CD4-positive, alpha-beta T cell (primary cell): ENCODE results near the gene CHI3L1. TPM values are rescaled to one million over a fixed set of nuclear protein-coding genes. Genes with fewer than 3 reads are reported as not detected.
A peak's percentile ranks its signal among the peaks of the same experiment; 100 is the strongest.

Experiments used
- ATAC-seq: fragments of 200-7000 bp; cut with Tn5 transposase; one replicate; pipeline ENCODE4 v1.10.0; 2022; ENCODE audit warnings: mild to moderate bottlenecking; ENCODE audit not compliant: poor library complexity
- CTCF ChIA-PET: fragments of 350-600 bp; sonication (Branson Sonifier 250); formaldehyde crosslinking; loops from one replicate; lab custom pipeline; 2021; ENCODE audit warnings: antibody characterized with exemption, inconsistent platforms; lab: Charles Lee
- POLR2A ChIA-PET: fragments of 350-600 bp; sonication (Branson Sonifier 250); formaldehyde crosslinking; loops from one replicate; lab custom pipeline; 2021; ENCODE audit warnings: antibody characterized with exemption, inconsistent platforms; lab: Charles Lee
- DNase-seq, 14 experiments: peaks; one replicate each; pipeline ENCODE4 v3.0.0-alpha.2; 2013 to 2020; ENCODE audit warnings: mixed read lengths in 2 of 14
- H3K27ac ChIP-seq, 2 donors: one replicate each; pipeline versions ENCODE4 v1.5.1 to v1.7.0; 2013; ENCODE audit warnings: low read length in 2 of 2, low read depth in 1 of 2, mild to moderate bottlenecking in 1 of 2
- H3K27me3 ChIP-seq, 2 experiments: 1 replicate in 1 of 2; 2 replicates in 1 of 2; pipeline versions ENCODE4 v1.6.1 to v1.7.0; 2013; ENCODE audit warnings: low read length in 2 of 2, control low read depth in 1 of 2, mild to moderate bottlenecking in 1 of 2, moderate library complexity in 1 of 2; ENCODE audit not compliant: insufficient read depth in 2 of 2, control insufficient read depth in 1 of 2
- H3K36me3 ChIP-seq: one replicate; pipeline ENCODE4 v1.6.1; 2013; ENCODE audit warnings: low read length, control low read depth; ENCODE audit not compliant: insufficient read depth
- H3K4me1 ChIP-seq: one replicate; pipeline ENCODE4 v1.6.1; 2013; ENCODE audit warnings: low read length, control low read depth; ENCODE audit not compliant: insufficient read depth
- H3K4me3 ChIP-seq: one replicate; pipeline ENCODE4 v1.5.1; 2013; ENCODE audit warnings: mild to moderate bottlenecking, low read length, moderate library complexity
- H3K9me3 ChIP-seq, 2 experiments: 1 replicate in 1 of 2; 2 replicates in 1 of 2; pipeline versions ENCODE4 v1.6.1 to v1.7.0; 2013; ENCODE audit warnings: low read length in 2 of 2, mild to moderate bottlenecking in 2 of 2, control low read depth in 1 of 2, moderate library complexity in 1 of 2; ENCODE audit not compliant: control insufficient read depth in 1 of 2, insufficient read depth in 1 of 2
- H3K27ac Mint-ChIP-seq: one replicate; pipeline ENCODE4 v1.8.0; 2020; ENCODE audit warnings: mixed read lengths
- H3K27me3 Mint-ChIP-seq: one replicate; pipeline ENCODE4 v1.8.0; 2021; ENCODE audit warnings: mixed read lengths
- H3K36me3 Mint-ChIP-seq: one replicate; pipeline ENCODE4 v1.8.0; 2021; ENCODE audit warnings: low read depth, mixed read lengths
- H3K4me1 Mint-ChIP-seq: one replicate; pipeline ENCODE4 v1.8.0; 2021; ENCODE audit warnings: low read depth, mixed read lengths
- H3K4me3 Mint-ChIP-seq: one replicate; pipeline ENCODE4 v1.8.0; 2020; ENCODE audit warnings: mild to moderate bottlenecking, mixed read lengths
- H3K9me3 Mint-ChIP-seq: one replicate; pipeline ENCODE4 v1.8.0; 2020; ENCODE audit warnings: mixed read lengths
- intact Hi-C, 2 experiments: fragments of 100-400 bp; cut with DNase I in 1 of 2; cut with micrococcal nuclease in 1 of 2; formaldehyde crosslinking; loops; one replicate each; pipeline versions ENCODE4 v1.15.1 to v1.9.0; 2023 to 2025; cut with DNase I, micrococcal nuclease
- total RNA-seq, 174 experiments: library from RNA in 2 of 174; stranded (reverse) in 2 of 174; gene quantifications; one replicate each; pipeline ENCODE4 v1.2.3 and lab custom pipeline; 2021 to 2026
- TF ChIP-seq, protein P1 (sequence below): fragments of 200-600 bp; IDR thresholded peaks from one replicate; pipeline ENCODE4 v1.8.0; 2022; ENCODE audit warnings: antibody characterized with exemption, mild to moderate bottlenecking

Gene CHI3L1
- total RNA-seq, 2 experiments from 2014 or later: not detected

DNA sequence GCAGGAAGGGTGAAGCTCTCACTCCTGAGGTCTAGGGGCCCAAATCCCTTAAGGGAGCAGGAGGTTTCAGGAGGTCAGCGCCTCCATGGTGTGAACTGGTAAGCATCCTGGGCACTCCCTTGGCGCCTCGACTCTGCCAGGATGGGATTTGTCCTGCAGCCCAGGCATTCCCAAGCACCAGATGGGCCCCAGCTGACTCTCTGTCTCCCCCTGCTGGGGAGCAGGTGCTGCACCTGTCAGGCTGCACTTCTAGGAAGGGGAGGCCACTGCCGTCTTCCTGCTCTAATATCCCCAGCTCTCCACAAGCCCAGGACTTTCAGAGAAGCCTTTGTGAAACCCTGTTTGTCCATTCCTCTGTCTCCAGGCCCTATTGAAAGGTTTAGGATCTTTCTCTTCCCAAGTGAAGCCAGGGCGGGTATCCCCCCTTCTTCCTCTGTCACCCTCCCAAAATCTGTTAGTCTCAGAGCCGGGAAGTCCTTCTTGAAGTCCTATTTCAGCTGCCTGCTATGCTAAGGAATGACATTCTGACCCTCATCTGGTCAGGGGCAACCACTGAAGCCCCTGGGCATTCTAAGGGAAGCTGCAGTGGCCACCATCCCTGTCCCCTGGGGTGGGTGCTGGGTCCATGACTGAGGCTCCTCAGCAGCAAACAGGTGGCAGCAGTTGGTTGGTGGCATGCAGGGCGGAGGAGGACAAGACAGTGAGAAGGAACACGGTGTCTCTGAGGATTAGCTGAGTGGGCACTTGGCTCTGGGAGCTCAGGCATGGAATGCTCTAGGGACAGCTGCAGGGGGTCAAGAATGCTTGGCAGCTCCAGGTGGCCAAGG lies 14.1 kb downstream of the CHI3L1 start:
- Histone ChIP-seq H3K9me3 (no peaks in the 10 kb centered on the region), H3K4me1 (no peaks in the 10 kb centered on the region), H3K4me3 (no peak overlapping the region), H3K36me3 (no peaks in the 10 kb centered on the region), H3K27me3 (no peaks in the 10 kb centered on the region), H3K27ac (no peak overlapping the region)
- DNase-seq: peak; percentile 10 to 65 (median 22)
- ChIA-PET POLR2A (no interaction called here), CTCF (no interaction called here)
- intact Hi-C loops: no loop called here
- Mint-ChIP-seq H3K27me3 (peaks cover 4% of the 10 kb centered on the region), H3K4me3 (no peak overlapping the region), H3K4me1 (no peaks in the 10 kb centered on the region), H3K9me3 (no peaks in the 10 kb centered on the region), H3K36me3 (no peaks in the 10 kb centered on the region), H3K27ac (no peak overlapping the region)
- TF ChIP-seq, protein P1, sequence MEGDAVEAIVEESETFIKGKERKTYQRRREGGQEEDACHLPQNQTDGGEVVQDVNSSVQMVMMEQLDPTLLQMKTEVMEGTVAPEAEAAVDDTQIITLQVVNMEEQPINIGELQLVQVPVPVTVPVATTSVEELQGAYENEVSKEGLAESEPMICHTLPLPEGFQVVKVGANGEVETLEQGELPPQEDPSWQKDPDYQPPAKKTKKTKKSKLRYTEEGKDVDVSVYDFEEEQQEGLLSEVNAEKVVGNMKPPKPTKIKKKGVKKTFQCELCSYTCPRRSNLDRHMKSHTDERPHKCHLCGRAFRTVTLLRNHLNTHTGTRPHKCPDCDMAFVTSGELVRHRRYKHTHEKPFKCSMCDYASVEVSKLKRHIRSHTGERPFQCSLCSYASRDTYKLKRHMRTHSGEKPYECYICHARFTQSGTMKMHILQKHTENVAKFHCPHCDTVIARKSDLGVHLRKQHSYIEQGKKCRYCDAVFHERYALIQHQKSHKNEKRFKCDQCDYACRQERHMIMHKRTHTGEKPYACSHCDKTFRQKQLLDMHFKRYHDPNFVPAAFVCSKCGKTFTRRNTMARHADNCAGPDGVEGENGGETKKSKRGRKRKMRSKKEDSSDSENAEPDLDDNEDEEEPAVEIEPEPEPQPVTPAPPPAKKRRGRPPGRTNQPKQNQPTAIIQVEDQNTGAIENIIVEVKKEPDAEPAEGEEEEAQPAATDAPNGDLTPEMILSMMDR: peak; percentile 51
- no peak for ATAC-seq

DNA sequence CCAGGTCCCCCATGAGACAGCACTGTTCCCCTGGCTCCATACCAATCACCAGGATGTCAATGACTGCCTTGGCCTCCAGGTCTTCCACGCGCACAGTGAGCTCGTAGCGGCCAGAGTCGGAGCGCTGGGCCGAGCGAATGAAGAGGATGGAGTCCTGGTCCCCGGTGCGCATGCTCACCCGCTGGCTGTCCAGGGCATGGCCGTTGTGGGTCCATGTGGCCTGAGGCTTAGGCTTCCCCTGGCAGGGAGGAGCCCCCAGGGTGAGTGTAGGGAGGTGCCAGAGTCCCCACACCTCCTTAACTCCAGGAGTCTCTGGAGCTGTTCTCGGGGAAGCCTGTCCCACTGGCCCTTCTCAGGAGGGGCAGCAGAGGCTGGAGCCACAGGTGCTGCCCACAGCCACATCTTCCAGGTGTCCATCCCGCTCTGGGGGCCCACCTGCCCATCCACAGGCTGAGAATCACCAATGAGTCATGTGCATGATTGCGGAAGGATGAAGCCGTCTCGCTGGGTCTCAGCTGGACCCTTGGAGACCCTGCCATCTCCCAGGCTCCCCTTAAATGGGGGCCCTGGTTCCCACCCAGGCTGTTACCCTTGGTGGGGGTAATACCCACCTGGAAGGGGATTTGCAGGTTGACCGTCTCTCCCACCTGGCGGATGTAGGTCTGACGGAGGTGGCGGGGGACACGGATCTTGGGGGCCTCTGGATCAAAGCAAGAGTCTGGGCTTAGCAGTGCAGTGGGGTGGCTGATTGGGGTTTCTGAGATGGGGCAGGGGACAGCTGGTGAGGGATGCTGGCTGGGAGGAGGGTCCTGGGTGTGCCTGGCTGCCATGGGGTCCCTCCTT lies 14.9 kb downstream of the CHI3L1 start:
- no peak for ATAC-seq
- CTCF ChIA-PET: no interaction called here
- H3K9me3 ChIP-seq: no peaks in the 10 kb centered on the region
- H3K4me1 Mint-ChIP-seq: no peaks in the 10 kb centered on the region
- no peak overlapping the region for H3K27ac Mint-ChIP-seq
- DNase-seq: no peak
- intact Hi-C loops: loop anchor here in 1 of 2 experiments (2.0 kb wide), 1 partner anchor 133 kb away; no protein-coding TSS in a partner anchor
- no peak overlapping the region for H3K27ac ChIP-seq
- no peaks in the 10 kb centered on the region for H3K9me3 Mint-ChIP-seq
- H3K27me3 Mint-ChIP-seq: peaks cover under 1% of the 10 kb centered on the region
- TF ChIP-seq, protein P1: no peak
- H3K36me3 Mint-ChIP-seq: no peaks in the 10 kb centered on the region
- H3K4me3 Mint-ChIP-seq: no peak overlapping the region
- POLR2A ChIA-PET: no interaction called here
- no peak overlapping the region for H3K4me3 ChIP-seq
- no peaks in the 10 kb centered on the region for H3K27me3 ChIP-seq
- H3K4me1 ChIP-seq: no peaks in the 10 kb centered on the region
- no peaks in the 10 kb centered on the region for H3K36me3 ChIP-seq

DNA sequence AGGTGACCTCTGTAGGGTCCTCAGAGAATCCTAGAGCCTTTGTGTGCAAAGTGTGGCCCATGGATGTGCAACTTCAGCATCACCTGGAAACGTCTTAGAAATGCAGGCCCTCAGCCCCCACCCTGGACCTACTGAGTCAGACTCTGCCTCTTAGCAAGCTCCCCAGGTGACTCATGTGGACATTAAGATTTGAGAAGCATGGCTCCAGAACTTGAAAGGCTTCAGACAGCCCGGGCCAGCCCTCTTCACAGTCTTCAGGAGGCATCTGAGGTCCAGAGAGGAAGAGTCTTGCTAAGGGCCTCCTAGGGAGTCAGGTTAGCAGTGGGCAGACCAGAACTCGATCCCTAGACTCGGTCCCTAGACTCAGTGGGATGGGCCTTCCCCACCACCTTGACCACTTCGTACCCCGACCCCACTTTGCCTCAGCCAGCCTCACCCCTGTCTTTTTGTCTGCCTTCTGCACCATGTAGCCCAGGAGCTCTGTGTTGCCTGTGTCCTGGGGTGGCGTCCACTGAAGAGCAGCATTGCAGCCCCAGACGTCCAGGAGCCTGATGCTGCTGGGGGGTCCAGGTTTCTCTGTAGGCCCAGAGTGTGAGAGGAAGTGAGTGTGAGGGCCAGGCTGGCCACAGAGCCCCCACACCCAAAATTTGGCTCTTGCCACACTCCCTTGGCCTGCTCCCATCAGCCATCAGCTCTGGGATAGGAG lies 15.7 kb downstream of the CHI3L1 start:
- intact Hi-C loops: loop anchor here in 1 of 2 experiments (2.0 kb wide), 1 partner anchor 132 kb away; no protein-coding TSS in a partner anchor
- Histone ChIP-seq H3K9me3 (no peaks in the 10 kb centered on the region), H3K27ac (no peak overlapping the region), H3K27me3 (no peaks in the 10 kb centered on the region), H3K4me3 (no peak overlapping the region), H3K4me1 (no peaks in the 10 kb centered on the region), H3K36me3 (no peaks in the 10 kb centered on the region)
- ChIA-PET POLR2A (no interaction called here), CTCF (no interaction called here)
- Mint-ChIP-seq H3K27me3 (no peaks in the 10 kb centered on the region), H3K9me3 (no peaks in the 10 kb centered on the region), H3K36me3 (no peaks in the 10 kb centered on the region), H3K4me3 (no peak overlapping the region), H3K4me1 (no peaks in the 10 kb centered on the region), H3K27ac (no peak overlapping the region)
- DNase-seq (no peak), ATAC-seq (no peak)
- TF ChIP-seq, protein P1: no peak
